GM19240 (cell line): ENCODE results near the gene FADS6.
A peak's percentile ranks its signal among the peaks of the same experiment; 100 is the strongest.

ENCODE experiments used
- DNase-seq: peaks from one replicate; pipeline ENCODE4 v3.0.0; 2011; ENCODE audit warnings: low spot score; ENCODE audit not compliant: insufficient read length

Gene FADS6

DNA sequence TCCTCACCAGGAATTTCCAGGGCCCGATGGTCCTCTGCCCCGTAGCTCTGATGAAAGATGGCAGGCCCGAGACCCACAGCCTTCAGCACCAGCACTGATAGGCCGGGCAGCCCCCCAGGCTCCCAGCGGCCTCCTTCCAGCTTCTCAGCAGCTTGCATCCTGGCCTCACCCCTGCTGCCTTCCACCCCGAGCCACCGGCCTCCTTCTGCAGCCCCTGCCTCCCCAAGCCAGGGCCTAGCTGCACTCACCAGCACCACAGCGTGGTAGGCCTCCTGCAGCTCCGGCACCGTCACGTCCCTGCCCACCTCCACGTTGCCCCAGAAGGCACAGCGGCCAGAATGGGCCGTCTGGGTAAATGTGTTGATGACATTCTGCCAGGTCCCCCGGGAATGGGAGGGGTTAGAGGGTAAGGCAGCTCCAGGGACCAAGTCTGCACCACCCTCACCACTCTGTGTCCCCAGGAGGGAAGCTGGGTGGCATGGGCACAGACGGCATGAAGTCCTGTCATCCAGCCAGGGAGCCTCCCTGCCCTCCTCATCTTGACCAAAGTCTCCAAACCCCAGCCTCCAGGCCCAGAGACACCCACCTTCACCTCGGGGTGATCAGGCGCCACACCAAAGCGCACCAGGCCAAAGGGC, 27.1 kb downstream of the FADS6 start:
- no peak for DNase-seq

DNA sequence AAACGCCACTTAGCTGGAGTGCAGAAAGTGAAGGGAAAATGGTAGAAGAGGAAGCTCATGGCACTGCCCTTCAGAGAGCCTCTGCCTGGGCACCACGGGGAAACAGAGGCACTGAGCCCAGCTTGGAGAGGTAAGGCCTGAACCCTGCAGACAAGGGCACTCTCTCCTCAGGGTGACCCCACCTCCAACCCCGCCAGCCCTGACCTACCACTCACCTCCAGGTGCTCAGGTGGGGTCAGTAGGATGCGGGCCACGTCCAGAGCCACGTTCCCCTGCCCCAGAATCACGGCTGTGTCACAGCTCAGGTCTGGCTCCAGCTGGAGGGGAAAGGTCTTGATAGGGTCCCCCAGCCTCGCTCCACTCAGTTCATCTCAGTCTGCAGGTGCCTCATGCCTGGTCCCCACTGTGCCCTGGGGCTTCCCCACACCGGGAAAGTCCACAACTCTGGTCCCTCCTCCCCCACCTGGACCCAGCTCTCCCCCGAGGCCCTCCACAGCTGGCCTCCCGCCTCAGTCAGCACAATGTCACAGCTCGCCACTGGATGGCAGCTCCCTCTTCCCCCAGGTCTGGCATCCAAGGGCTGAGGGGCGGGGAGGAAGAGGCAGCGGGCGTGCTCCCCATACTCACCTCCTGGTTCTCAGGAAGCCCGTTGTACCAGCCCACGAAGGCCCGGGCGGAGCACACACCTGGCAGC, 27.8 kb downstream of the FADS6 start:
- no peak for DNase-seq

DNA sequence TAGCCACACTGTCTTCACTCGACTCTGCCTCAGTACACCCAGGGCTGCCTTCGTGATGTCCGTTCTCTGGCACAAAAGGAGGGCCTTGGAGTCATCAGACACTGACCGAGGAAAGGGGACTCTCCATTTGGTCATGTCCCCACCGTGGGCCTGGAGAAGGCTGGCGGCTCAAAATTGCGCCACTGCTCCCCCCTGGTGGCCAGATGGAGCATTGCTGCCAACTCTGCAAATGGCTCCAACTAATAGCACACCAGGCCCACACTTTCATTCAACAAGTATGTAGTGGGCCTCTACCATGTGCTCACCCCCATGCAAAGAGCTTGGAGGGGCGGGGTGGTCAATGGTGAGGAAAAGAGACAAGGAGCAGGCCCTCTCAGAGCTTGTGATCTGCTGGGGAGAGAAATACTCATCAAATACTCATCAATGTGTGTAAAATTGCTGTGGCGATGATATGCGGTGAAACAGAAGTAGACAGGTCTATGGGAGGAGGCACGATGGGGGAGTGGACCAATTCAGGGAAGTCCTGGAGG, 28.5 kb downstream of the FADS6 start:
- peak; percentile 65 for DNase-seq

DNA sequence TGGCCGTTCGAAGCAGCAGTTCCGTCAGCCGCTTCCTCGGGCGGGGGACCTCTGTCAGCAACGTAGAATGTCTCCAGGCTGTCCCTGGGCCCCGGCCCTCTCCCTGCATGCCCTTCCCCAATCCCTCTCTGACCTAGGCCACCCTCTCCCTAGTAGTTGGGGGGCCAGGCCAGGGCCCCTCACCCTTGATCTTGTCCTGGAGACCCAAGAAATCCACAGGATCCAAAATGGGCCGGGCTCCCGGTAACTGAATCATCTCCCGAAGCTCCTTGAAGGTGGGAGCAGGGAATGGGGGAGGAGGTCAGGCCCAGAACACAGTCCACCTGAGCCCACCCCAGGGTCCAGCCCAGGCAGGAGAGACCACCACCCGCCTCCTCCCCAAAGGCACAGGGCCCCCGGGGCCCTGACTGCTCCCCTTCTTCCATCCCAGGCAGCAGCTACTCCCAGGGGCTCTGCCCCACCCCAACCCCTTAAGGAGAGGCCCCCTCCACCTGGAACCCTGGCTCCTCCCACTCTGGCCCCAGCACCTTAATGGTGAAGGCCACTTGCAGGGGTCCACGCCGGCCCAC, 29.1 kb downstream of the FADS6 start:
- DNase-seq, result no peak

DNA sequence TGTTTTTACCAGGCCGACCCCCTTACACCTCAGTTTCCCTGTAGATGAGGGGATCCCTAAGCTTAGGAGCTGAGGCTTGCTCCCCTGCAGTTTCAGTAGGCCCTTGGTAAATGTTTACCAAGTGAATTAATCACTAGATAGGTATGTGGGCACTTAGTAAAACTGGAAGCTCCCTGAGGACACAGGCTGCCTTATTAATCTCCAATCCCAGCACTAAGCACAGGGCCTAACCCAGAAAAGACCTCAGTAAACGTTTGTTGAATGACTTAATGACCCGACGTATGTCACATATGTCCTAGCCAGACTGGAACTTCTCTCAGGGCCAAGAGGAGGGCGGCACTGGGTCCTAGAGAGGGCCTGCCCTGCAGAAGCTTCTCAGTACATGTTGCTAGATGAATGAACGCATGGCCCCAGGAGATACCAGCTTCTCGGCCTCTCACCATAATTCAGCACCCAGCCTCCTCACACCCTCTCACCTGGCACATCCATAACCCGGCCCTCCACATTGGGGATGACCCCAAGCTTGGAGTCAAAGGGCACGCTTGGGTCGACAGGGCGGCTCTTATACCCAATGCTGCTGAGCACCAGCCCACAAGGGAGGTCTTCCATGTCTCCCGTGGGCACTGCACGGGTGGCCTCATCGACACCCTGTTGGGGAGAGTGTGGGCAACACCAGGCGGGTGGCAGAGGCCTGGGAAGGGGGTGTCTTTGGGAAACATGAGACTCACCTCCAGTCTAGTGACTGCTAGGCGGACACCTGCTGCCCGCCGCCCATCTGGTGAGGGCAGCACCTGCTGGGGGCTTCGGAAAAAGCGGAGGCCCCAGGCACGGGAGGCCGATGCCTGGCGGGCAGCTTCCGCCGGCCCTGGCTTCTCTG, 29.8 kb downstream of the FADS6 start:
- no peak for DNase-seq

DNA sequence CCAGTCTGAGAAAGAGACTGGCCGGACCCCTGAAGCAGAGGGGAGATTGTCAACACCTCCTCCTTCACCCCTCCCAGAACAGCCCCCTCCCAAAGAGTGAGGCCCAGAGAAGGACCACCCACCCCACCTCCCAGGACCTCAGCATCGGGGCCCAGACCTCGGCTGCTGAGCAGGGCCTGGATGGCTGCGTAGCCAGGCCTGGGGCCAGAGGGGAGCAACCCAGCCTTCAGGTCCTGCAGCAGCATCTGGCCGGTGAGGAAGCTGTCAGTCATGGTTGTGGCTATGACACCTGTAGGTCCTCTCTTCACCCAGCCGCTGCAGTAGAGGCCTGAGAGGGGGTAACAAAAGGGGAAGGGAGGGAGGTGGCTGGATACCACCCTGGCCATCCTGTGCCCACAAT, 30.5 kb downstream of the FADS6 start:
- DNase-seq, result no peak

DNA sequence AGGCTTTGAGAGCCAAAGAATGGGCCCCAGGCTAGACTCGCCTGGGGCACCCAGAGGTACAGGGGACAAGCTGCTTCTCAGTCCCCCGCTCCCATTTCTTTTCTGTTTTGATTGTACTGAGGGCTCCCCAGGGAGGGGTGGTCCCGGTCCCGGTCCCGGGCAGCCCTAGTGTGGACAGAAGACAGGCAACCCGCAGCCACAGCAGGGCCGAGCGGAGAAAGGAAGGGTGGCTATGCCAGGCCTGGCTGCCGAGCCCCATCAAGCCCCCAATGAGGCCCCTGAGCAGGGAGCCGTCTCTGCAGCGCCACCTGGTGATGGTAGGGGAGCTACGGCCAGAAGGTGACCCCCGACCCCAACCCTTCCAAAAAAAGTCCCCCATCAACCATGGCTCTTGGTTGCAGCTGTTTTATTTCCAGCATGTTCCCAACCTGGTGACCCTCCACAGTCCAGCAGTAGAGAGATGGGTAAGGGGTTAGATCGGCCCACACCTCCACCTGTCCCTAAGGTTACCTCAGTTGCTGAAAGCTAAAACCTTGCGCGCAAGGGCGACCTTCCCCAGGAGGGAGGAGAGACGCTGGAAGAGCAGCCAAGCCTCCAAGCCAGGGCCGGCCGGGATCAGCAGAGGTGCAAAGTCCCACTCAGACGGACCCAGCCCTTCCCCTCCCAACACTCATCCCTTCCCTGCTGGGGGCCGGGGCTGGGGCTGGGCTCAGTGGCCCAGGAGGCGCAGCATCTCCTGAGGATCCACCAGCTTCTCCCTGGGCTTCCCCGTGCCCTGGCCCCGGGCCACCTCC, 31.1 kb downstream of the FADS6 start:
- DNase-seq, result peak; percentile 83

DNA sequence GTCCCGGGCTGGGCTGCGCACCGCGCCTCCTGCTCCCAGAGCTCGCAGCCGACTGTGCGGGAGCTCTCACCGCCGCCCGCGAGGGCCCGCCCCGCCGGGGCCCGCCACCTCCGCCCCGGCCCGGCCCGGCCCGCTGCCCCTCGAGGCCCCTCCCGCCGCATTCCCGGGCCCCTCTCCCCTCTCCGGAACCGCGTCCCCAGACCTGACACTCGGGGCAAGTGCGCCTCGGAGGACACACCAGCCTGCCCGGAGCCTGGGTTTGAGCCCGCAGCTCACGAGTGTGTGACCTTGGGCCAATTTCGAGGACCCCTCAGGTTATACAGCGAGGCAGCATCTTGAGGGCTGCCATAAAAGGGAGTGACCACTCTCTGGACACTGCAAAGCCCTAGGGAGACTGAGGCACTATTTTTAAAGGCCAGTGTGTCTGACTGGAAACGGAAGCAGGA, 31.7 kb downstream of the FADS6 start:
- no peak for DNase-seq

DNA sequence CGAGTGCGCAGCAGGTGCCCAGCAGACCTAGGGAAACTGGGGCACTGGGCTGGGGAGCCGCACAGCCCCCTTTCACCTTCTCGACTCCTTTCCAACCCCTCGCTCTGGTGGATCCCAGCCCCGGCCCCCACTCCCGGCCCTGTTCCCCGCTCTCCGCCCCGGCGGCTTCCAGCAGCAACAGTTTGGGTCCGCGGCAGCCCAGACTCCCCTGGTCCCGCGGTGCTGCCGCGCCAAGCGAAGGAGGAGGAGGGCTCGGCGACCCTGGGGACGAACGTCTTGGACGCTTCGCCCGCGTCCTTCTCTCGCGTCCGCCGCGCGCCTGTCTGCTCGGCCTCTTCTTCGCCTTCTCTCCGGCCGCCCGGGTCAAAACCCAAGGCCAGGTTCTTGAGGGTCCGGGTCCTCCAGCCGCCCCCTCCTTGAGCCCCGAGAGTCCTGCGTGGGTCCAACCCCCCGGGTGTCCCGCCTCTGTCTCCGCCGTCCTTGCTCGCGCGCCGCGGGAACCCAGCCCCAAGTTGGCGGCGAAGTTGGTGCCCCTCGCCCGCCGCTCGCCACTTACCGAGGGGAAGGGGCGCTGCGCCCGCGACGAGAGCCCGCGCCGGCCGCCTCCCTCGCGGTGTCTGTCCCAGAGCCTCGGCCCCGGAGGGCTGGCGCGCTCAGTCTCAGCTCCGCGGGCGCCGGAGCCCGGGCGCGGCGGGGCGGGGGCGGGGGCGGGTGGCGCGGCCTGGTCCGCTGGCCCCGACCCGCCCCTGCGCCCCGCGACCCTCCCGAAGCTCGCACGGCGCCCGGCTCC, 32.4 kb downstream of the FADS6 start:
- DNase-seq, result no peak

DNA sequence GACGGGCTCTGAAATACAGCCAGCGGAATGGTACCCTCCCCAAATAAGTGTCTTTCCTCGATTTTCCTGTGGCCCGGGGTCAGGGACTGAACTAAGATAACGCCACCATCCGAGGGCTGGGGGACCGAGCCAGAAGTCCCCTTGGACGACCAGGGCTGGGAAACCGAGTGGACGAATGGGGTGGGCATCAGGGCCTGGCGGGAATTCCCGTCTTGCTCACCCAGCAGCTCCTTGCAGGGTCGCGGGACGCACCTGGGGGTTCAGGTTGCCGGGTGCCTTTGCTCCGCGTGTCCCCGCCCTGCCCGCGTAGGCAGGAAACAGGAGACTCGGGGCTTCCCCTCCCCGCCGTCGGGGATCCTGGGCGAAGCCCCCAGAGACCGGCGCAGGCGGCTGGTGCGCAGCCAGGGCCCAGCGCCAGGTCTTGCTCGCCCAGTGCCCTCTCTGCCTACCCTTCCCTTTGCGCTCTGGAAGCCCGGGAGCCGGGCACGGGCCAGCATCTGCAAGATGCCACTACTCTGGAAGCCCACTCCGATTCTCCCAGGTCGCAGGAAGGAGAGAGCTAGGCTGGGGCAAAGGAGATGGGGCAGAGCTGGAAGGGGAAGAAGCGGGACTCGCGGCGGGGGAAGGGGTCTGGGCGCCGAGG, 33.1 kb downstream of the FADS6 start:
- DNase-seq, result no peak

DNA sequence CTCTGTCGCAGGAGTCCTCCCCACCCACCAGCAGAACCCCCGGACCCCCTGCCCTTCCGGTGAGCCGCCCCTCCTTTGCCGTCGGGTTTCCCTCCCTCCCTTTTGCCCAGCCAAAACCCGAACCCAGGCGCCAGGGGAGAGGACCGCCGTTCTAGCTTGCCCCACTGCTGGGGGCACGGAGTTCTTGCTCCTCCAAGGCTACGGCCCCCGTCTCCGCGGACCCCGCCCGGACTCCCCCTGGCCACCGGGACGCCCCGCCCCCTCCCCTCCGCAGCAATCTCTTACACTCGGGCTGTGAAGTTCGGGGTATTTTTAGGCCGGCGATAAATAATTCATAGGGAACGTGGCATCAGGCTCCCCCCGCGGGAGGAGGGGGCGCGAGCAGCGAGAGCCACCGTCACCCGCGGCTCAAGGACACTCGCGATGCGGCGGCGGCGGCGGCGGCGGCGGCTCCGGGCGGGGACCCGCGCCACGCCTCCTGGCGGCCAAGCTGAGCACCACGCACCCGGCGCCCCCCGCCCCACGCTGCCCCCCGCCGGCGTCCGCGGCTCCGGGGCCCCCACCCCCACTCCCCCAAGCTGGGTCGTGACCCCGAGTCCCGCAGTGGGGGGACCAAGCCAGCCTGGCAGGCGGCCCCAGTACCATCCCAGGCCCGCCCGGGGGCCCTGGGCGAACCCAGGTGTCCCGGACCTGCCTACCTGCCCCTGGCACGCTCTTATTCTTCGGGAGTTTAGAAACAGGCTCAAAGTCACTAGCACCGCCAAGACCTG, 33.8 kb downstream of the FADS6 start, which contains the start of gene GRIN2C:
GRIN2C (minus strand) TSS at position 427 of the 770 bp plus-strand sequence. CDS start 4,793 bp downstream, outside the sequence.
- no peak for DNase-seq

DNA sequence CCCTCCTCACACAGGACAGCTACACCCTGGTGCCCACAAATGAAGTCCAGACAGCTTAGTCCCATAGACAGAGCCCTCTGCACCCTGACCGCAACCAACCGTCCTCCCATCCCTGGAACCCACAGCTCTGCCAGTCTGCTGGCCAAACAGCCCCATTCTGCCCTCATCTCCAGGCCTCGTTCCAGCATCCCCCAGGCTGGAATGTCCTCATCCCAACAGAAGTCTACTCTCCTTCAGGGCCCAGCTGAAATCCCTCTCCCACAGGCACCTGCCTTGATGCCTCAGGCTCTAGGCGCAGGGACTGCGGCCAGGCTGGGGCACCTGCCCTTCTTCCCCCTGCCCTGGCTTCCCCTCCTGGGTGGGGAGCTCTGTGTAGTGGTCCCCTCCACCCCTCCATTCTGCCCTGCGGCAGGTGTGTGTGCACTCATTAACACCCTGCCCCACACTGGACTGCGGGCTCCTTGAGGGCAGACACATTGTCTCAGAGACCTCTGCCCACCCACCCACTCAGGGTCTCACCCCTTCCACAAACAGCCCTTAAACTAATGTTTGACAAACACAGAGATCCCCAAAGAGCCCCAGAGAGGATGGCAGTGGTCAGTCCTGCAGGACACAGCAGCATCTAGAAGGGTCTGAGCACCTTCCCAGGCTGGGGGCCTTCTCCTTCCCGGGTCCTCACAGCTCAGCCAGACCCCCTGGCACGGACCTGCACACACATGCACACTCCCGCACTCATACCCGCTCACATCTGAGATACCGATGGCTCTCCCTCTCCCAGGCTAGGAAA, 34.6 kb downstream of the FADS6 start:
- DNase-seq, result no peak

DNA sequence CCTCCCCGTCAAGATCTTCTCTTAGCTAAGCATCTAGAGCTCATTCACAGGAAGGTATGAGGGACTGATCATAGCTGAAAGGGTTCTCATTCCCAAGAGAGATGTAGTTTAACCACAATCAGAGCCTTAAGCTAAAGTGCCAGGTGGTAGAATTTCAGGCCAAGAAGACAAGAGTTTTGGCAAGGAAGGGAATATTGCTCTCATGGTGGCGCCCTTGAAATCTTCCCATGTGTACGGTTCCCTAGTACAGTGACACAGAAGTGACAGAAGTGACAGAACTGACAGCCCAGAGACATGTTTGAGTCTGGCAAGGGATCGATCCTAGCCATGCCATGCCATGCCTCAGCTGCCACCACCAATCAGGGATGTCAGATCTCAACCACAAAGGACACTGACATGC, 36.2 kb downstream of the FADS6 start:
- DNase-seq, result no peak

DNA sequence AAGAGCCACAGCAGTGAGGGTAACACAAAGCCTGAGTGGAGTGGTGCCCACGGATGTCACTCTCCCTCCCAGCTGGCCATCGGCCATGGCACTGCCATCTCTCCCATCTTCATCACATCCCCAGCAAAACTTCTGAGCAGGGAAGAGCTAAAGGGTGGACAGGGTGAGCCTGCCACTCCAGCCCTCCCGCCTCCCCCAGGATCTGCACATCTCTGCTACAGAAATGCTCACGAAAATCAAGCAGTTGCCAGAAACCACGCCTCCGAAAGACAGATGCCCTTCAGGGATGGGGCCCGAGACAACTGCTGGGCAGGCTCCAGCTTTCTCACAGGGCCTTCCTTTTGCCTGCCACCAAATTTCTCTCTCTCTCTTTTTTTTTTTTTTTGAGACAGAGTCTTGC, 37.3 kb downstream of the FADS6 start:
- DNase-seq, result no peak

DNA sequence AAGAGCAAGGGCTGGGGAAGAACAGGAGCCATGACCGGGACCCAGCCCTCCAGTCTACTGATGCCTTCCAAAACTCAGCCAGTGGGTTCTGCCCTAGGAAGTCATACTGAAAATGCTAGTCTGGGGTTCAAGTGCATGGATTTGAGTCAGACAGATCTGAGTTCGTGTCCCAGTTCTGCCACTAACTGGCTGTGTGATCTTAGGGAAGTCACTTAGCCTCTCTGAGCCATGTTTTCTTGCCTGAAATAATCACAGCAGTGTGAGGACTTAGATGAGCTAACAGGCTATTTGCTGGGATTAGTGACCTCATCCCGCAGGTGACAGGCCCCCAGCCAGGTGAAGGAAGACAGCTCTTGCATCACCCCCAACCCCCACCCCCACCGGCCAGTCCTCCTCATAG, 38.1 kb downstream of the FADS6 start:
- no peak for DNase-seq

DNA sequence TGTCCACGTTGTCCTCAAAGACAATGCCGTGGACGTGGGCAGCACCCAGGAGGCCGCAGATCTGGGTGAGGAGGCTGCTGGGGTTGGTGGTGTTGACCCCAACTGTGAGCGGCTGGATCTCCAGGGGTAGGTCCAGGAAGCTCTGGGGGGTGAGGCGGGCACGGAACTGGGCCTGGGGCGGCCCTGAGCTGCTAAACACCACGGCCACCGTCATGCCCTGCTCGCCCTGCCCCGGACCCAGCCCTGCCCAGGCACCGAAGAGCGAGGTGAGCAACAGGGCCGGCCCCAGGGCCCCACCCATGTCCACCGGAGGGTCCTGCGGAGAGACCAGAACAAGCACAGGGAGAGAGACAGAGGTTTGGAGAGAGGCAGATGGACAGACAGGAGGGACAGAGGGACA, 38.6 kb downstream of the FADS6 start:
- no peak for DNase-seq

DNA sequence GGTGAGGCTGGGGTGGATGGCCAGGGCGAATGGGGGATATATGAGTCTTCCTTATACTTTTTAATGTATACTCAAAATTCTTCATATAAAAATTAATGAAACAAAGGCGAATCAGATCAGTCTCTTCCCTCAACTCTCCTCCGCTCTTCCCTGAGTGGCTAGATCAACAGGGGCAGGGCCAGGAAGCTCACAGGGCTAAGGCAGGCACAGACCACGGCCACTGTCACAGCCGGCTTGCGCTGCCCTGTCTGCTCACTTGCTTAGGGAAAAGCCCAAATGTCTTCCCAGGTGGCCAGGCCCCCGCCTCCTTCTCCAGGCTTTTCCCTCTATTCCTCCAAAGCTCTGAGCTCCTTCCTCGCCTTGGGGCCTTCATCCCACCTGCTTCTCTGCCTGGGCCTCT, 39.8 kb downstream of the FADS6 start:
- no peak for DNase-seq

DNA sequence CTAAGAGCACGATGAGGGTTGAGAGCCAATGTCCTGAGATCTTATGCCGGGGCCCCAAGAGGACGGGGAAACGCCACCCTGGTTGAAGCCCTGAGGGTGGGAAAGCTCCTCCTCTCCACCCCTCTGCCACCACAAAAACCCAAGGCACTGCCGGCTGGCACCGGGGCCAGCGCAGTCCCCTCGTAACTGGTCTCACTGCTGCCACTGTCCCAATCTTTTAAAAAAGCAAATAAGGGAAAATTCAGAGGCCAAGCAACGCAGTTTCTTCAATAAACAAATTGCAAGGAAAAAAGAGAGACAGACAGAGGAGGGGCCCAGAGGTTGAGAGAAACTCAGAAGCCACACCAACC, 40.4 kb downstream of the FADS6 start:
- no peak for DNase-seq
